ENCODE measurements around the gene KLC1.

DNA sequence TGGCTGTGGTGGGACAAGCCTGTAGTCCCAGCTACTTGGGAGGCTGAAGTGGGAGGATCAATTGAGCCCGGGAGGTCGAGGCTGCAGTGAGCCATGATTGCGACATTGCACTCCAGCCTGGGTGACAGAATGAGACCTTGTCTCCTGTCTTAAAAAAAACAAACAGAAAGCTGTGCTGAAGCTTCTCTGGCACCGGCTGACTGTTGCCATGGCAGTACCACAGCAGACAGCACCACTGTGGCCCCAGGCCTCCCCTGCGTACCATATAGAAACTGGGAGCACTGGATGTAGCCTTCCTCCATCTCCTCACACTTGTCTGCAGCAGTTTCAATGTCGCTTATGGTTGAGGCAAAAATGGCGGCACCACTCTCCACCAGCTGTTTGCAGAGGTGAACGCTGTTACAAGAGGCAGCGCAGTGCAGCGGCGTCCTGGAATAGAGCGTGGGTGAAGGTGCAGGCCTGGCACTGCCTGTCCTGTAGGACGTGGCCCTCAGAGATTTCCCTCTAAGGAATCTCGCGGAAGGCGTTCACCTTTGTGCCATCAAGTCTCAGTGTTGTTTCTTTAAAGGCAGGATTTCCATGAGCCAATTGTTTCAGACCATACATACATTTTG, 108.5 kb downstream of the KLC1 start:
- TF ChIP-seq, protein P1, sequence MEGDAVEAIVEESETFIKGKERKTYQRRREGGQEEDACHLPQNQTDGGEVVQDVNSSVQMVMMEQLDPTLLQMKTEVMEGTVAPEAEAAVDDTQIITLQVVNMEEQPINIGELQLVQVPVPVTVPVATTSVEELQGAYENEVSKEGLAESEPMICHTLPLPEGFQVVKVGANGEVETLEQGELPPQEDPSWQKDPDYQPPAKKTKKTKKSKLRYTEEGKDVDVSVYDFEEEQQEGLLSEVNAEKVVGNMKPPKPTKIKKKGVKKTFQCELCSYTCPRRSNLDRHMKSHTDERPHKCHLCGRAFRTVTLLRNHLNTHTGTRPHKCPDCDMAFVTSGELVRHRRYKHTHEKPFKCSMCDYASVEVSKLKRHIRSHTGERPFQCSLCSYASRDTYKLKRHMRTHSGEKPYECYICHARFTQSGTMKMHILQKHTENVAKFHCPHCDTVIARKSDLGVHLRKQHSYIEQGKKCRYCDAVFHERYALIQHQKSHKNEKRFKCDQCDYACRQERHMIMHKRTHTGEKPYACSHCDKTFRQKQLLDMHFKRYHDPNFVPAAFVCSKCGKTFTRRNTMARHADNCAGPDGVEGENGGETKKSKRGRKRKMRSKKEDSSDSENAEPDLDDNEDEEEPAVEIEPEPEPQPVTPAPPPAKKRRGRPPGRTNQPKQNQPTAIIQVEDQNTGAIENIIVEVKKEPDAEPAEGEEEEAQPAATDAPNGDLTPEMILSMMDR (IDR thresholded peaks at IDR 0.05; ENCODE audit: insufficient read depth, low read length, poor library complexity, severe bottlenecking) = no peak
- TF ChIP-seq EZH2phosphoT487 (conservative IDR thresholded peaks at IDR 0.05; ENCODE audit: low read length) = no peak

Measured in SU-DHL-6 (cell line).